Measurements from ENCODE around the gene TSPOAP1.

The TSPOAP1 gene

GRCh38 chr17:58327363-58328194 is 1.0 kb downstream of the TSPOAP1 start:
- no peak for DNase-seq

GRCh38 chr17:58326609-58327362 is 1.8 kb downstream of the TSPOAP1 start:
- peak; percentile 33 for DNase-seq

GRCh38 chr17:58325976-58326468 is 2.6 kb downstream of the TSPOAP1 start:
- peak; percentile 20 for DNase-seq

- no peak for DNase-seq
Observed at GRCh38 chr17:58325289-58325726, 3.3 kb downstream of the TSPOAP1 start.

GRCh38 chr17:58324409-58325288 is 3.9 kb downstream of the TSPOAP1 start:
- no peak for DNase-seq

GRCh38 chr17:58324056-58324408 is 4.6 kb downstream of the TSPOAP1 start:
- no peak for DNase-seq

GRCh38 chr17:58323366-58324055 is 5.1 kb downstream of the TSPOAP1 start:
- no peak for DNase-seq

- DNase-seq: no peak
Observed at GRCh38 chr17:58322581-58323185, 5.9 kb downstream of the TSPOAP1 start.

- DNase-seq: no peak
Observed at GRCh38 chr17:58321571-58322525, 6.7 kb downstream of the TSPOAP1 start.

- no peak for DNase-seq
Observed at GRCh38 chr17:58320570-58321323, 7.8 kb downstream of the TSPOAP1 start.

- DNase-seq: no peak
Observed at GRCh38 chr17:58320163-58320558, 8.4 kb downstream of the TSPOAP1 start.

- DNase-seq: no peak
Observed at GRCh38 chr17:58319173-58320162, 9.1 kb downstream of the TSPOAP1 start.

- no peak for DNase-seq
Observed at GRCh38 chr17:58318627-58319172, 9.9 kb downstream of the TSPOAP1 start.

- no peak for DNase-seq
Observed at GRCh38 chr17:58318065-58318481, 10.5 kb downstream of the TSPOAP1 start.

- DNase-seq: peak; percentile 92
Observed at GRCh38 chr17:58317421-58318064, 11.1 kb downstream of the TSPOAP1 start.

- DNase-seq: no peak
Observed at GRCh38 chr17:58316260-58316960, 12.2 kb downstream of the TSPOAP1 start.

- DNase-seq: no peak
Observed at GRCh38 chr17:58315750-58316149, 12.8 kb downstream of the TSPOAP1 start.
